Activated naive CD8-positive, alpha-beta T cell treated with anti-CD3 and anti-CD28 coated beads, Interleukin-2, amount 50 U/mL, for 24 hours (primary cell): ENCODE results near the gene SPTLC3.
"Not testable (repeated sequence)": the region's sequence is repeated elsewhere in the genome, so short reads cannot be mapped to it uniquely, and the experiment has no call there.

ENCODE experiments used
- ATAC-seq: fragments of 150-1000 bp; cut with Tn5 transposase; one replicate; pipeline ENCODE4 v1.10.0; 2021
- DNase-seq: peaks from one replicate; pipeline ENCODE4 v3.0.0; 2021
- H3K27ac Mint-ChIP-seq: one replicate; pipeline ENCODE4 v1.8.0; 2021; ENCODE audit warnings: mild to moderate bottlenecking, mixed read lengths
- H3K27me3 Mint-ChIP-seq: one replicate; pipeline ENCODE4 v1.8.0; 2021; ENCODE audit warnings: mixed read lengths
- H3K36me3 Mint-ChIP-seq: one replicate; pipeline ENCODE4 v1.8.0; 2021; ENCODE audit warnings: low read depth, mixed read lengths
- H3K4me1 Mint-ChIP-seq: one replicate; pipeline ENCODE4 v1.8.0; 2021; ENCODE audit warnings: mixed read lengths
- H3K4me3 Mint-ChIP-seq: one replicate; pipeline ENCODE4 v1.8.0; 2021; ENCODE audit warnings: mild to moderate bottlenecking, moderate library complexity, mixed read lengths
- H3K9me3 Mint-ChIP-seq: one replicate; pipeline ENCODE4 v1.8.0; 2021; ENCODE audit warnings: mixed read lengths

SPTLC3 gene

GRCh38 chr20:12977328-12978125 is 31.2 kb upstream of the SPTLC3 start:
- H3K4me3 Mint-ChIP-seq: no peak overlapping the region
- no peak overlapping the region for H3K27ac Mint-ChIP-seq
- no peak for DNase-seq
- H3K9me3 Mint-ChIP-seq: no peaks in the 10 kb centered on the region
- H3K27me3 Mint-ChIP-seq: peaks cover 2% of the 10 kb centered on the region
- no peaks in the 10 kb centered on the region for H3K36me3 Mint-ChIP-seq
- ATAC-seq: no peak
- no peaks in the 10 kb centered on the region for H3K4me1 Mint-ChIP-seq

- DNase-seq: no peak
- H3K4me3 Mint-ChIP-seq: no peak overlapping the region
Measured at GRCh38 chr20:12978126-12978394, 30.7 kb upstream of the SPTLC3 start.

GRCh38 chr20:12978613-12979495 is 29.9 kb upstream of the SPTLC3 start:
- Mint-ChIP-seq H3K4me3 (no peak overlapping the region), H3K4me1 (no peaks in the 10 kb centered on the region), H3K27me3 (peaks cover 2% of the 10 kb centered on the region), H3K36me3 (no peaks in the 10 kb centered on the region), H3K9me3 (no peaks in the 10 kb centered on the region), H3K27ac (no peak overlapping the region)
- DNase-seq (no peak), ATAC-seq (no peak)

More at GRCh38 chr20:12978126-12978394, 30.7 kb upstream of the SPTLC3 start:
- Mint-ChIP-seq H3K4me1 (no peaks in the 10 kb centered on the region), H3K27ac (no peak overlapping the region), H3K36me3 (no peaks in the 10 kb centered on the region), H3K27me3 (peaks cover 2% of the 10 kb centered on the region), H3K9me3 (no peaks in the 10 kb centered on the region)
- no peak for ATAC-seq

- H3K4me1 Mint-ChIP-seq, H3K9me3 Mint-ChIP-seq, DNase-seq, H3K4me3 Mint-ChIP-seq, H3K36me3 Mint-ChIP-seq, H3K27me3 Mint-ChIP-seq, ATAC-seq, H3K27ac Mint-ChIP-seq: not testable (repeated sequence)
Measured at GRCh38 chr20:12979713-12980112, 29.1 kb upstream of the SPTLC3 start.

- Mint-ChIP-seq H3K9me3 (no peaks in the 10 kb centered on the region), H3K4me1 (no peaks in the 10 kb centered on the region), H3K27ac (no peak overlapping the region), H3K36me3 (no peaks in the 10 kb centered on the region), H3K27me3 (no peaks in the 10 kb centered on the region), H3K4me3 (no peak overlapping the region)
- DNase-seq (no peak), ATAC-seq (no peak)
Measured at GRCh38 chr20:12982098-12982497, 26.7 kb upstream of the SPTLC3 start.

GRCh38 chr20:12984069-12984765 is 24.6 kb upstream of the SPTLC3 start:
- Mint-ChIP-seq H3K4me1 (no peaks in the 10 kb centered on the region), H3K36me3 (no peaks in the 10 kb centered on the region), H3K4me3 (no peak overlapping the region), H3K27ac (no peak overlapping the region), H3K27me3 (peaks cover 7% of the 10 kb centered on the region), H3K9me3 (no peaks in the 10 kb centered on the region)
- no peak for DNase-seq
- ATAC-seq: no peak

- no peak overlapping the region for H3K4me3 Mint-ChIP-seq
- H3K4me1 Mint-ChIP-seq: no peaks in the 10 kb centered on the region
- peaks cover 7% of the 10 kb centered on the region for H3K27me3 Mint-ChIP-seq
- DNase-seq: no peak
- no peak overlapping the region for H3K27ac Mint-ChIP-seq
- no peak for ATAC-seq
- no peaks in the 10 kb centered on the region for H3K9me3 Mint-ChIP-seq
- no peaks in the 10 kb centered on the region for H3K36me3 Mint-ChIP-seq
Measured at GRCh38 chr20:12984863-12985262, 23.9 kb upstream of the SPTLC3 start.

GRCh38 chr20:12987261-12987660 is 21.5 kb upstream of the SPTLC3 start:
- Mint-ChIP-seq H3K36me3 (no peaks in the 10 kb centered on the region), H3K4me1 (no peaks in the 10 kb centered on the region), H3K27ac (no peak overlapping the region), H3K4me3 (no peak overlapping the region), H3K27me3 (peaks cover 7% of the 10 kb centered on the region), H3K9me3 (no peaks in the 10 kb centered on the region)
- no peak for DNase-seq
- no peak for ATAC-seq

- H3K27ac Mint-ChIP-seq: no peak overlapping the region
- H3K4me1 Mint-ChIP-seq: no peaks in the 10 kb centered on the region
Measured at GRCh38 chr20:12989586-12990115, 19.1 kb upstream of the SPTLC3 start.

GRCh38 chr20:12997128-12997655 is 11.6 kb upstream of the SPTLC3 start:
- no peaks in the 10 kb centered on the region for H3K36me3 Mint-ChIP-seq
- H3K4me3 Mint-ChIP-seq: no peak overlapping the region
- H3K9me3 Mint-ChIP-seq: no peaks in the 10 kb centered on the region
- DNase-seq (no peak), ATAC-seq (no peak)
- H3K27me3 Mint-ChIP-seq: peaks cover under 1% of the 10 kb centered on the region
- no peak overlapping the region for H3K27ac Mint-ChIP-seq
- H3K4me1 Mint-ChIP-seq: no peaks in the 10 kb centered on the region

More at GRCh38 chr20:12989586-12990115, 19.1 kb upstream of the SPTLC3 start:
- ATAC-seq (no peak), DNase-seq (no peak)
- Mint-ChIP-seq H3K9me3 (no peaks in the 10 kb centered on the region), H3K36me3 (no peaks in the 10 kb centered on the region), H3K4me3 (no peak overlapping the region), H3K27me3 (peaks cover 7% of the 10 kb centered on the region)

GRCh38 chr20:12998046-12998445 is 10.7 kb upstream of the SPTLC3 start:
- no peak overlapping the region for H3K4me3 Mint-ChIP-seq
- H3K4me1 Mint-ChIP-seq: no peaks in the 10 kb centered on the region
- H3K9me3 Mint-ChIP-seq: no peaks in the 10 kb centered on the region
- H3K27ac Mint-ChIP-seq: no peak overlapping the region
- no peaks in the 10 kb centered on the region for H3K36me3 Mint-ChIP-seq
- peaks cover 2% of the 10 kb centered on the region for H3K27me3 Mint-ChIP-seq
- ATAC-seq: no peak
- no peak for DNase-seq

- no peak for ATAC-seq
- peaks cover 2% of the 10 kb centered on the region for H3K27me3 Mint-ChIP-seq
- no peaks in the 10 kb centered on the region for H3K36me3 Mint-ChIP-seq
Measured at GRCh38 chr20:12999201-12999600, 9.6 kb upstream of the SPTLC3 start.

GRCh38 chr20:13002251-13002650 is 6.5 kb upstream of the SPTLC3 start:
- ATAC-seq: no peak

More at GRCh38 chr20:12999201-12999600, 9.6 kb upstream of the SPTLC3 start:
- no peak for DNase-seq
- Mint-ChIP-seq H3K9me3 (no peaks in the 10 kb centered on the region), H3K4me1 (no peaks in the 10 kb centered on the region), H3K4me3 (no peak overlapping the region), H3K27ac (no peak overlapping the region)

GRCh38 chr20:13006825-13007224 is 1.9 kb upstream of the SPTLC3 start:
- Mint-ChIP-seq H3K4me3 (no peak overlapping the region), H3K36me3 (no peaks in the 10 kb centered on the region), H3K4me1 (peaks cover 29% of the 10 kb centered on the region), H3K27me3 (peaks cover 2% of the 10 kb centered on the region), H3K27ac (no peak overlapping the region), H3K9me3 (no peaks in the 10 kb centered on the region)
- ATAC-seq (no peak), DNase-seq (no peak)

More at GRCh38 chr20:13002251-13002650, 6.5 kb upstream of the SPTLC3 start:
- no peak overlapping the region for H3K27ac Mint-ChIP-seq
- no peaks in the 10 kb centered on the region for H3K36me3 Mint-ChIP-seq
- H3K27me3 Mint-ChIP-seq: peaks cover 2% of the 10 kb centered on the region
- H3K4me3 Mint-ChIP-seq: no peak overlapping the region
- H3K9me3 Mint-ChIP-seq: no peaks in the 10 kb centered on the region
- no peak for DNase-seq
- no peaks in the 10 kb centered on the region for H3K4me1 Mint-ChIP-seq
